Fibroblast of skin of scalp (primary cell): Measurements from ENCODE around the gene LRRN4.
"Not testable (repeated sequence)": the region's sequence is repeated elsewhere in the genome, so short reads cannot be mapped to it uniquely, and the experiment has no call there.

Experiments used
- DNase-seq: peaks from one replicate; pipeline ENCODE4 v3.0.0-alpha.2; 2013

Gene LRRN4

GRCh38 chr20:6058684-6059295 is 4.9 kb upstream of the LRRN4 start:
- DNase-seq, result no peak

GRCh38 chr20:6057691-6058090 is 3.8 kb upstream of the LRRN4 start:
- DNase-seq, result no peak

GRCh38 chr20:6057139-6057538 is 3.3 kb upstream of the LRRN4 start:
- DNase-seq, result no peak

GRCh38 chr20:6055981-6056569 is 2.2 kb upstream of the LRRN4 start:
- DNase-seq, result no peak

- DNase-seq, result no peak
These were observed 1.4 kb upstream of the LRRN4 start for GRCh38 chr20:6055161-6055783.

GRCh38 chr20:6054689-6055051 is 810 bp upstream of the LRRN4 start:
- DNase-seq, result not testable (repeated sequence)

GRCh38 chr20:6053064-6053775 is 640 bp downstream of the LRRN4 start:
- no peak for DNase-seq

- DNase-seq, result peak; percentile 66
These were observed 2.4 kb downstream of the LRRN4 start for GRCh38 chr20:6051505-6051904.

GRCh38 chr20:6048391-6048790 is 5.5 kb downstream of the LRRN4 start:
- no peak for DNase-seq

GRCh38 chr20:6046432-6046831 is 7.4 kb downstream of the LRRN4 start:
- DNase-seq, result no peak

- peak; percentile 26 for DNase-seq
These were observed 8.3 kb downstream of the LRRN4 start for GRCh38 chr20:6045566-6045965.

- DNase-seq, result no peak
These were observed 9.7 kb downstream of the LRRN4 start for GRCh38 chr20:6044115-6044514.

GRCh38 chr20:6041808-6042265 is 12.0 kb downstream of the LRRN4 start:
- no peak for DNase-seq

- DNase-seq, result no peak
These were observed 12.7 kb downstream of the LRRN4 start for GRCh38 chr20:6040958-6041807.

GRCh38 chr20:6040540-6040939 is 13.3 kb downstream of the LRRN4 start:
- DNase-seq, result no peak

- no peak for DNase-seq
These were observed 14.1 kb downstream of the LRRN4 start for GRCh38 chr20:6039766-6040165.

GRCh38 chr20:6038256-6038655 is 15.6 kb downstream of the LRRN4 start:
- no peak for DNase-seq

GRCh38 chr20:6037082-6037481 is 16.8 kb downstream of the LRRN4 start:
- no peak for DNase-seq

- DNase-seq, result no peak
These were observed 17.6 kb downstream of the LRRN4 start for GRCh38 chr20:6036213-6036612.

- peak; percentile 5 for DNase-seq
These were observed 19.5 kb downstream of the LRRN4 start for GRCh38 chr20:6034134-6034969.

- DNase-seq, result not testable (repeated sequence)
These were observed 21.0 kb downstream of the LRRN4 start for GRCh38 chr20:6032907-6033306.
